GM21367 (cell line): ENCODE measurements around the gene ABCB10.
"Not testable (repeated sequence)": the region's sequence is repeated elsewhere in the genome, so short reads cannot be mapped to it uniquely, and the experiment has no call there.

Source experiments
- ATAC-seq: cut with Tn5 transposase; IDR thresholded peaks from one replicate; pipeline ENCODE4 v1.9.1; 2021; ENCODE audit not compliant: unreplicated experiment

The ABCB10 gene

GRCh38 chr1:229539863-229540506 lies 18.5 kb downstream of the ABCB10 start:
- no peak for ATAC-seq

- ATAC-seq, result no peak
Measured at GRCh38 chr1:229538945-229539344, 19.6 kb downstream of the ABCB10 start.

GRCh38 chr1:229537894-229538293 lies 20.6 kb downstream of the ABCB10 start:
- no peak for ATAC-seq

GRCh38 chr1:229536982-229537381 lies 21.5 kb downstream of the ABCB10 start:
- no peak for ATAC-seq

GRCh38 chr1:229535230-229535629 lies 23.3 kb downstream of the ABCB10 start:
- ATAC-seq, result no peak

- ATAC-seq, result no peak
Measured at GRCh38 chr1:229531326-229531725, 27.2 kb downstream of the ABCB10 start.

GRCh38 chr1:229529639-229530038 lies 28.9 kb downstream of the ABCB10 start:
- ATAC-seq, result no peak

- no peak for ATAC-seq
Measured at GRCh38 chr1:229526695-229527094, 31.8 kb downstream of the ABCB10 start.

GRCh38 chr1:229523052-229523451 lies 35.5 kb downstream of the ABCB10 start:
- ATAC-seq, result no peak

- ATAC-seq, result peak; percentile 67
Measured at GRCh38 chr1:229514578-229515275, 43.8 kb downstream of the ABCB10 start.

- ATAC-seq, result not testable (repeated sequence)
Measured at GRCh38 chr1:229511625-229512024, 46.9 kb downstream of the ABCB10 start.

GRCh38 chr1:229511201-229511600 lies 47.3 kb downstream of the ABCB10 start:
- ATAC-seq, result not testable (repeated sequence)

GRCh38 chr1:229509576-229509975 lies 48.9 kb downstream of the ABCB10 start:
- no peak for ATAC-seq

GRCh38 chr1:229508823-229509337 lies 49.6 kb downstream of the ABCB10 start:
- ATAC-seq, result no peak

GRCh38 chr1:229507951-229508822 lies 50.3 kb downstream of the ABCB10 start, which contains the start of gene NUP133:
NUP133 (minus strand) TSS chr1:229508341; CDS start chr1:229508249, 92 bp downstream.
- ATAC-seq, result peak; percentile 87

GRCh38 chr1:229507502-229507901 lies 51.0 kb downstream of the ABCB10 start:
- no peak for ATAC-seq

GRCh38 chr1:229506633-229507032 lies 51.9 kb downstream of the ABCB10 start:
- ATAC-seq, result no peak

GRCh38 chr1:229495782-229496181 lies 62.7 kb downstream of the ABCB10 start:
- no peak for ATAC-seq

- ATAC-seq, result no peak
Measured at GRCh38 chr1:229487181-229487580, 71.3 kb downstream of the ABCB10 start.

- ATAC-seq, result no peak
Measured at GRCh38 chr1:229485318-229485717, 73.2 kb downstream of the ABCB10 start.

GRCh38 chr1:229482511-229482910 lies 76.0 kb downstream of the ABCB10 start:
- no peak for ATAC-seq
